ENCODE data around the gene RIPK1.
"Not testable (repeated sequence)": the region's sequence is repeated elsewhere in the genome, so short reads cannot be mapped to it uniquely, and the experiment has no call there.

Gene RIPK1

GRCh38 chr6:3136292-3137011 is 68.2 kb downstream of the RIPK1 start:
- DNase-seq (ENCODE audit: low spot score) = no peak

DNA sequence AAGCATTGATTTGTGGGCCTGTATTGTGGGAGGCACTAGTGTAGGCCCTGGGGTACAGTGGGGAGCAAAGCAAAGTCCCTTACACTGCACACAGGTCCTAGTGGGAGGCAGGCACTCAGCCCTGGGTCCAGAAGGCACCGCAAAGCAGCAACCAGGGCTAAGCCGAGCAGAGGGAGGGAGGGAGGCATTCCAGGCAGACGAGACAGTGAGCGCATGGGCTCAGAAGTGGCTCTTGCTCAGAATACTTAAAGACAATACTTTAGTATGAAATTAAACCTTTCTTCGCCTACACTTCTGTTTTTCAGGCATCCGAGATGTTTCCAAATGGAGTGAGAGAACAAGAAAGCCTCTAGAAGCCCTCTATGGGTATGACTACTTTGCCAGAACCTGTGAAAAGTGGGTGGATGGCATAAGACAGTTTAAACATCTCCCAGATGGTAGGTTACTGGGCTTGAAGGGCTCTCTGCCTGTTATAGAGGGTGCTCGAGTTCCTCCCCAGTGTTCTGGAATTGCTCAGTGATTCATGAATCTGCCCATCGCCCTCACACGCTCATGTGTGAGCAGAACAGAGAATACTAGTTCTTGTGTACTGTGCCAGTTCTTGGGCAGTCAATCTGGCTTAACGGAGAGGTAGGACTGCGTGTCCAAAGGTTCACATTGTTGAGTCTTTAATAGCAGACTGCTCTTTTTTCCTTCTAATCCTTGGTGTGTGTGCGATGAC is 68.9 kb downstream of the RIPK1 start:
- DNase-seq (ENCODE audit: low spot score) = no peak

GRCh38 chr6:3137873-3138272 is 69.6 kb downstream of the RIPK1 start:
- not testable (repeated sequence) for DNase-seq (ENCODE audit: low spot score)

DNA sequence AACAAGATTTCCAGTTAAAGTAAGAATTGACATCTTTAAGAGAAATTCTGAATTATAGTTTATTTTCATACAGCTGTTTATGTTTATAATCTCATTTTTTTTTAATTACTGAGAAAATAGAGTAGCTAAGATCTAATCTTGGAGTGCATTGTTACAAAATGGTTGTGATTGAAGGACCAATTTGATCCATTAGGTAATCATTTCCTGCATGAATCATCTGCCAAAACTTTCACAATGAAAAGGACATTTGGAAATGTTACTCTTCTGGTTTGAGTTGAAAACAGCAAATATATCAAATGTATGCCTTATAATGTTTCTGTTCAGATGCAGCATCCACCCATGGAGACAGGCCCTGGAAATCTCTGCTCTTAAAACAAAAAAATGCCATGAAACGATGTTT is 70.0 kb downstream of the RIPK1 start:
- DNase-seq (ENCODE audit: low spot score) = no peak

GRCh38 chr6:3139090-3139903 is 71.0 kb downstream of the RIPK1 start:
- DNase-seq (ENCODE audit: low spot score) = peak; percentile 34

DNA sequence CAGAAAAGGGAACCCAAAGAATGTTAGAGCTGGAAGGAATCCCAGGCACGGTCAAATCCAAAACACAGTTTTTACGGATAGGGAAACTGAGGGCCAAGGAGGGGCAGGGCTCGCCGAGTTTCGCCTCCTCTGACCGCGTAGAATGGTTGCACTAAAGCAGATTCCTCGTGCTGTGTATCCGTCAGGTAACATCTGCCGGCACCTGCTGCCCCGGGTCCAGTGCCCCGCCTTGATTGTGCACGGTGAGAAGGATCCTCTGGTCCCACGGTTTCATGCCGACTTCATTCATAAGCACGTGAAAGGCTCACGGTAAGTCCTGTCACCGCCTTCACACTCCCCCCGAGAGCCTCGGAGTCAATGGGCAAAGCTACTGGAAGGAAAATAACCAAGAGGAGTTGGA is 71.9 kb downstream of the RIPK1 start:
- DNase-seq (ENCODE audit: low spot score) = no peak

DNA sequence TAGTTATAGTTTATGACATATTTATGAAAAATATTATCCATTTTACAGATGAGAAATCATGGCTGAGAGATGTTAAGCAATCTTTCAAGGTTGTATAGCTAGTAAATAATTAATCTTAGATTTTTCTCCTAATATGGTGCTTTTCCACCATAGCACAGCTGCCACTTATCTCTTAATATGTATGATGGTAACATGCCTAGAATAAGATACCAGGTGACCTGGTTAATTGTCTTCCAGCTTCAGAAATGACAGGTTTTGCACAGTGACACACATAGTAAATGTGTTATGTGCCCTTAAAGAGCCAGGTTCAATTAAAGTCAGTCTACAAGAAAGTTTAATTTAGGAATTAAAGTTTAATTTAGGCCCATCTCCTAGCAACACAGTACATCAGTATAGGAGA is 74.2 kb downstream of the RIPK1 start:
- no peak for DNase-seq (ENCODE audit: low spot score)

DNA sequence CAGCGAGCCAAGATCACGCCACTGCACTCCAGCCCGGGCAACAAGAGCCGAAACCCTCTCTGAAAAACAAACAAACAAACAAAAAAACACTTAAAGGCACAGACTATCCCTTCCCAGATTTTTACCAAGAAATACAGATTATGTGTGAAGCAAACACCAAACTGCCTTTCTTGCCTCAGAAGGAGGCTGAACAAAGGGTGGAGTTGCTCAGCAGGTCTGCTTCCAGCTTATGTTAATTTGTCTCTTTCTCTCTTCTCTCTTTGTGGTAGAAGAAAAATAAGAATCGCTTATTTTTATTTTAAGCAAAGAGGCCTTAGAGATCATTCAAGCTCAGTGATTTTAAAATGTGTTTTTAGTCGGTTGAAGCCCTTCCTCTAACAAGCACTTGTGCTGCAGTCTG is 74.9 kb downstream of the RIPK1 start:
- no peak for DNase-seq (ENCODE audit: low spot score)

DNA sequence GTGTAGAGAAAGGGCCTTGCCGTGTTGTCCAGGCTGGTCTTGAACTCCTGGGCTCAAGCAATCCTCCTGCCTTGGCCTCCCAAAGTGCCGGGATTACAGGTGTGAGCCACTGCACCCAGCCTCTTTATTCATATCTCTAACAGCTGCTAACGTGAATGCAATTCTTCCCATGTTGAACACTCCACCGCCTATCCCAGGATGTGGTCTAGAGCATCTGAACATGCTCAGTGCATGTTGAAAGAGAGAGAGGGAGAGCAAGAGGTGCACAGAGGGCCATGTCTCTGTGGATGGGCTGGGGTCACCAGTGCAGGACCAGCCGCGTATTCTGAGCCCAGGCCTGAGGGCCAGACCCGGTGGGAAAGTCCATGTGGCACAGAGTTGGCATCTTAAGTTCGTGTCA is 76.3 kb downstream of the RIPK1 start:
- no peak for DNase-seq (ENCODE audit: low spot score)

DNA sequence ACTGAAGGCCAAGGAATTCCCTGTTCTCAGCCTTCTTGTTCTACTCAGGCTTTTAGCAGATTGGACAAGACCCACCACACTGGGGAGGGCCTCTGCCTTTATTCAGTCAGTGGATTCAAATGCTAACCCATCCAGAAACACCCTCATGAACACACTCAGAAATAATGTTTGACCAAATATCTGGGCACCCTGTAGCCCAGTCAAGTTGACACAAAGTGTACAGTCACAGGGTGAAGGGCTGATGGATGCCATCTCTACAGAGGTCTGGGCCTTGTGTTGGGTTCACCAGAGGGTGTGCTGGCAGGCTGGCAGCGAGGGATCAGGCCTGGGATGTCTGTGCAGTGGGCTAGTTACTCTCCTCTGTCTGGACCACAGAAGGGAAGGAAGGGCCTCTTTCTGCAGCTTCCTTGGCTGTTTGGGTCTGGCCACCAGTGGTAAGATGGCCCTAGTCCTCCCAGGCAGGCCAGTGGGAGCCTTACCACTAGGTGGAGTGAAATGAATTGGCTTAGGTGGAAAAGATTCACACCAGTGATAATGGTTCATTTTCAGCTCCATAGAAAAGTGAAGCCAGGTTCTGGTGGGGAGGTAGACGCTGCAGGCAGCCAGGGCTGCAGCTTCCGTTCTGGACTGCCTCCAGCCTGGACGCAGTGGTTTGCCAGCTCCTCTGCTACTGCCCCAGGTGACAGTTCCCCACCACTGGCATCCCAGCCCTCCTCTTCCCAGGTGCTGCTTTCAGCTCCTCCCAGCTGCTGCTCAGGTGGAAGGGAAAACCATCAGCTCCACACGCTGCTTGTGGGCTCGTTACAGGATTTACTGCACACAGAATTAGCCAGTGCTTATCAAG is 79.8 kb downstream of the RIPK1 start:
- DNase-seq (ENCODE audit: low spot score) = no peak

DNA sequence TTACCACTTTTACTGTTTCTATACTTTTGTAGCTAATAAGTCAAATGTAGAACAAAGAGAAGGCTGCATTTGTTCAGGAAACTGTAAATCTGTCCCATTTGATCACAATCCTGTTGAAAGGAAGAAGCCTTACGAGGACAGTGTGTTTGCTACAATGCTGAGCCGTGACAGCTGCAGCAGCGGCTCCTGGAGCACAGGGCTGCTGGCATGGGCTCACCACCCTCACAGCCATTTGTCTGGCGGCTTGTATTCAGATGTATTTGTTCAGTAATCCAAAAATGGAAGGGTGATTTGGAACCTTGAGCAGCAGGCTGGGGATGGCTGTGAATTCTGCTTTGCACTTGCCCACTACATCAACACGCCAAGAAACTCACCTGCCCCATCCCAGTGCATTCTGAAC is 83.4 kb downstream of the RIPK1 start:
- DNase-seq (ENCODE audit: low spot score) = no peak

DNA sequence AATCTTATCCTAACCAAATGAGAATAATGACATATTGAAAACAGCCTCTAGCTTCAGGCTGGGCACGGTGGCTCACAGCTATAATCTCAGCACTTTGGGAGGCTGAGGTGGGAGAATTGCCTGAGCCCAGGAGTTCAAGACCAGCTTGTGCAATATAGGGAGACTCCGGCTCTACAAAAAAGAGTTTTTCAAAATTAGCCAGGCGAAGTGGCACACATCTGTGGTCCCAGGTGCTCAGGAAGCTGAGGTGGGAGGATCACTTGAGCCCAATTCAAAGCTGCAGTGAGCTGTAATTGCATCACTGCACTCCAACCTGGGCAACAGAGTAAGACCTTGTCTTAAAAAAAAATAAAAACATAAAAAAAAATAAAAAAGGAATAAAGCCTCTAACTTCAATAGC is 84.4 kb downstream of the RIPK1 start:
- DNase-seq (ENCODE audit: low spot score) = no peak

GRCh38 chr6:3155416-3155815 is 87.1 kb downstream of the RIPK1 start:
- not testable (repeated sequence) for DNase-seq (ENCODE audit: low spot score)

GRCh38 chr6:3156184-3157130 is 88.2 kb downstream of the RIPK1 start:
- DNase-seq (ENCODE audit: low spot score) = not testable (repeated sequence)

DNA sequence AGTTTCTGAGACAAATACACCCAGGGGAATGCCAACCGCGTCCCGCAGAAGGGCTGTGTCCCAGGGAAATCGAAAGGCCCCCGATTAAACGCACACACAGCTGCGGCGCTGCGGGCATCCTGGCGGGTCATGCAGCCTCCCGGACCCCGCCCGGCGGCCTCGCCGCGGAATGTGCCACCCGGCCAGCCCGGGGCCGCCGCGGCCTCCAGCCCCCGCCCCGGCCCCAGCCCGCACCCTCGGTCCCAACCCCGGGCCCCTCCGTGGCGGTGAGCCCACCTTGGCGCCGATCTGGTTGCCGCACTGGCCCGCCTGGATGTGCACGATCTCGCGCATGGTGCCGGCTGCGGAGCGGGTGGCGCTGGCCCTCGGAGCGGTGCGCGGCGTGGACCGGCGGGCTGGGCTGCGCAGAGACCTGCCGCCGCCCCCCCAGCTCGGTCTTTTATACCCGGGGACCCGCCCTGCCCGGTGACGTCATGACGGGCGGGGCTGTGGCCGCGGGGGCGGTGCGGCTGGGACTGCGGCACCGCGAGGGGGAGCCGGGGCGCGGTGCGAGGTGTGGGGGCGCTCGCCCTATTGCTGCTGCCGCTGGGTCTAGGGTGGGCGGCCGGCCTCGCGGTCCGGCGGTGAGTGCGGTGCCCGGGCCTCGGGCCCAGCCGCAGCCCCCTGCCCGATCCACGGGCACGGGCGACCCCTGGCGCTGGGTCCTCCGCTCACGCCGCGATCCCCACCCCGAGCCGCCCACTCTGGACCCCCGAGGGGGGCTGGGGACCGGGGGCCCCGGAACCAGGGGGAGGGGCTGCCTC is 89.0 kb downstream of the RIPK1 start, which contains the start of gene TUBB2A:
Gene TUBB2A, minus strand, starts transcription at position 414 of the 803 bp plus-strand sequence. Its CDS starts 81 bp downstream, at position 333.
- peak; percentile 86 for DNase-seq (ENCODE audit: low spot score)

GRCh38 chr6:3159805-3160781 is 91.8 kb downstream of the RIPK1 start:
- DNase-seq (ENCODE audit: low spot score) = peak; percentile 34

- DNase-seq (ENCODE audit: low spot score) = no peak
Measured at GRCh38 chr6:3162067-3162497, 93.8 kb downstream of the RIPK1 start.

DNA sequence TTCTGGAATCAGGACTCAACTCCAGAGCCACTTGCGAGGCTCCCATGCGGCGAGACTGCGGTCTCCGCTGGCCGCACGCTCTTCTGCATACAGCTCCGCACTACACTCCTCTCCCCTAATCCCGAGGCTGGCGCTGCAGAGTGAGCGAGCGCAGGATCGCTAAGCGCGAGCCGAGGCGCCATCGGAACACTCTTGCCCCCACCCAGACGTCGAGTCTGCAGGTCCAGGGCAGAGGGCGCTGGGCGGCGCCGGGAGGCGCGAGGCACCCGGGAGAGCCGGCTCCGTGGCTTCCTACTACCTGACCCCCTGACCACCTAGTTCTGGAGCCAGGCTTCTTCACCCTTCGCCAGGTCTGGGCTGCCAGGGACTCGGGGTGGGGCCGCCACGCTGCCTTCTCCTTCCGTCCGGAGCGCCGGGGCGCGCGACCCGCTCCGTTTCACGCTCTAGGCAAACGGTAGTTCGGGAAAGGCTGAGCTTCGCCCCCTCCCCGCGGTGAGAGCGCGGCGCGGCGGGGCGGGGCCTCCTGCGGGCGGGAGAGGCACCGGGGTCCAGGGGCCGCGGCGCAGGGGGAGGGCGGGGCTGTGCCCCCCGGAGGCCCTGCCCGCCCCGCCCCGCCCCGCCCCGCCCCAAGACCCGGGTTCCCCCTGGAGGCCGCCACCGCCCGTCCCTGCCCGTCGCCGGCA is 94.4 kb downstream of the RIPK1 start:
- peak; percentile 58 for DNase-seq (ENCODE audit: low spot score)

Data from putamen (tissue), 1 donor.